ENCODE data around the gene GCFC2. TPM values are rescaled to one million over a fixed set of nuclear protein-coding genes. Genes with fewer than 3 reads are reported as not detected.

GCFC2 gene
- total RNA-seq, 2 donors from 2014 or later: 16.4 to 18.4 TPM

DNA sequence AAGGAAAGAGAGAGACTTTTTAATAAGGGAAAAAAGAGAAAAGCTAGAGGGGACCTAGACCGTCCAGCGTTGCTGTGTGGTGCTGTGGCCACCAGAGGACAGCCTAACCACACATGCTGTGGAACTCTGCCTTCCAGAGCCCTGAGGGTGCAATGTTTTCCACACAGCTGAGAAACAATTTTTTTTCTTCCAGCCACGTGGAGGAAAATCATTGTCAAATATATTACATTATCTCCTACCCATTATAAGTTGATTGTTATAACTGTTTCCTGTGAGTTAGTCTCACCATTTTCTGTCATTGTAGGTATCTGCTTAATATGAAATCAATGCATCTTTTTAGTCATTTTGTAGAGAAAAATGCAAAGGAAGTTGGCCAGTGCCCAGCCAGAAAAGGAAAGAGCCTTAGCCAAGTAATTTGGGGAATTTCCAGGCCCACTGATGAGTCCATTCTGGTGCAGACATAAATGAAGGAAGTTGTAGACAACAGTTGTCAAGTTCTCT lies 70.0 kb downstream of the GCFC2 start:
- peak; percentile 92 for ATAC-seq
- intact Hi-C loops (cut with DNase I, micrococcal nuclease): no loop called here

GRCh38 chr2:75637568-75637967 lies 73.1 kb downstream of the GCFC2 start:
- ATAC-seq (no peak), DNase-seq (no peak)
- intact Hi-C loops (cut with DNase I, micrococcal nuclease): no loop called here

More for the DNA sequence above, 70.0 kb downstream of the GCFC2 start:
- DNase-seq: peak; percentile 31 to 68

GRCh38 chr2:75634945-75635344 lies 75.8 kb downstream of the GCFC2 start:
- intact Hi-C loops (cut with DNase I, micrococcal nuclease): no loop called here
- ATAC-seq: no peak

DNA sequence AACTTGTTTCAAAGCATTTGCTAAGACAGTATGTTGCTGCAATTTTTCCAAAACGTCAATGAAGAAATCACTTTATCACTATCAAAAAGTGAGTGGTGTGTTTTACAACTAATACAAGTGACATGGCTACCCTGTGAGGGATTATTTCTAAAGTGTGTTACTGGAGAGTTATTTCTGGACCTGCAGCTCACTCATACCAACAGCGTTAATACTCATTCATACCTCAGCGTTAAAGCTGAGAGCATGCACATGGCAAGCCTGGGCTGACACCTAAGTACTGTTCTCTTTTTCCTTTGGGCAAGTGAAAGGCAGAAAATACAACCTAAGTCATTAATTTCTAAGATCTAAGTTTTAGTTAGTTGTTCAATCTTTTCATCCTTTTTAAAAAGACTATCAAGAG lies 77.1 kb downstream of the GCFC2 start:
- intact Hi-C loops (cut with DNase I, micrococcal nuclease): no loop called here
- DNase-seq (no peak), ATAC-seq (no peak)

More at GRCh38 chr2:75634945-75635344, 75.8 kb downstream of the GCFC2 start:
- no peak for DNase-seq

DNA sequence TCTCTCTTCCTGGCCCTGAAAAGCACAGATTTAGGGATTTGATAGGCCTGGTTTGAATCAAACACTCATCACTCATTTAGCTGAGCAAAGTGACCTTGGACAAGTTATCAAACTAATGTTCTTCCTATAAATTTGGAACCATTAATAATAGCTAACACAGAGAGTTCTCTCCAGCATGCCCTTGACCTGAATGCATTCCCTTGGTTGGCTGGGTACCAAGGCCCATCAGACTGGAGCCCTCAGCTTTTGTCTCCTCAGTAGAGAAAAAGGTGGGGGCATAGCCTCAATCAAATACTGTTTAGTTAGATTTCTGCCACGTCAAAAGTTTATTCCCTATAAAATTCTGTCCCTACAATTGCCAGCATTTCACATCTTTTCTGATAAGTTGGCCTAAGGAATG lies 77.9 kb downstream of the GCFC2 start:
- DNase-seq (no peak), ATAC-seq (no peak)
- intact Hi-C loops (cut with DNase I, micrococcal nuclease): no loop called here

GRCh38 chr2:75632091-75632701 lies 78.5 kb downstream of the GCFC2 start:
- DNase-seq: no peak
- no peak for ATAC-seq
- intact Hi-C loops (cut with DNase I, micrococcal nuclease): no loop called here

DNA sequence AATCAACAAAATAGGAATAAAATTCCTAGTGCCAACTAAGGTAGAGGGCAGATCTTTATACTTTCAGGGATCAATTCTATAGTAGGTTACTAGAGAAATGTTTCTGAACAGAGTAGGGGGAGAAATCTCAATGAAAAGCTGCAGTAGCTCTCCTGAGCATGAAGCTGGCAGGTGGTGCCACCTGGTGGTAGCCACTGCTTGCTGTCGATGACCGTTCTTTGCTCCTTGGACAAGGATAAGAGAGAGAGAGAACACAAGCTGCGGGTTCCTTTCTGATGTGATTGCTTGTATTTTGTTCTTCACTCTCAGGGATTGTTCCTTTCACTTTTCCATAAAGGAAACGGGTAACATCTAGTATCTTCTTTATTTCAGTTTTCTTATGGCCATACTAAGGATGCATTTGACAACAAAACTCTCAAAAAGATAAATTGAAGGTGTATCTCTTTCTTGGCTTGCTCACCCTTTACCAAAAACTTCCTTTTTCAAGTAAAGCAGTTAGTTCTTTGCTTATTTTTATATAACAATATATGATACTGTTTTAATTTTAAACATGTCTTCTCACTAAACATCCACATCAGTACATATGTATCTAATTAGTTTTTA lies 82.7 kb downstream of the GCFC2 start:
- intact Hi-C loops (cut with DNase I, micrococcal nuclease): no loop called here
- peak; percentile 61 for ATAC-seq
- DNase-seq: peak; percentile 38 to 76

GRCh38 chr2:75622929-75623328 lies 87.8 kb downstream of the GCFC2 start:
- no peak for ATAC-seq
- intact Hi-C loops (cut with DNase I, micrococcal nuclease): no loop called here
- no peak for DNase-seq

DNA sequence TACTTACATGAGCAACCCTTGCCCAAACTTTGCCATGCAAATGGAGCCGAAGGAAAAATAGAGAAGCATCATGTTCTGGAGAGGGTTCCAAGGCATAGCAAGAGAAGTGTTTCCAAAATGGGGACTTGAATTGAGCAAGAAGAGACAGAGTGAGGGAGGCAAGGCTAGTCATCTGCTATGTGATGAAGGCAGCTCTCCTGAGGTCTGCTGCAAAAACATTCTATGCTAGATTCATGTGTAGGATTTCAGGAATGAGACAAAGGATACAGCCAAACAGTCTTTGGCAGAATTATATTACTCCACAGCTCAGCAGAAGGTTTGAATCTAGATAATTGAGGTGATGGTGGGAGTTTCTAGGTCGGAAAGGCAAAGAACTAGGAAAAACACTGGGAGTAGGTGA lies 88.2 kb downstream of the GCFC2 start:
- intact Hi-C loops (cut with DNase I, micrococcal nuclease): no loop called here
- DNase-seq (no peak), ATAC-seq (no peak)

GRCh38 chr2:75621228-75621627 lies 89.5 kb downstream of the GCFC2 start:
- DNase-seq (no peak), ATAC-seq (no peak)
- intact Hi-C loops (cut with DNase I, micrococcal nuclease): no loop called here

DNA sequence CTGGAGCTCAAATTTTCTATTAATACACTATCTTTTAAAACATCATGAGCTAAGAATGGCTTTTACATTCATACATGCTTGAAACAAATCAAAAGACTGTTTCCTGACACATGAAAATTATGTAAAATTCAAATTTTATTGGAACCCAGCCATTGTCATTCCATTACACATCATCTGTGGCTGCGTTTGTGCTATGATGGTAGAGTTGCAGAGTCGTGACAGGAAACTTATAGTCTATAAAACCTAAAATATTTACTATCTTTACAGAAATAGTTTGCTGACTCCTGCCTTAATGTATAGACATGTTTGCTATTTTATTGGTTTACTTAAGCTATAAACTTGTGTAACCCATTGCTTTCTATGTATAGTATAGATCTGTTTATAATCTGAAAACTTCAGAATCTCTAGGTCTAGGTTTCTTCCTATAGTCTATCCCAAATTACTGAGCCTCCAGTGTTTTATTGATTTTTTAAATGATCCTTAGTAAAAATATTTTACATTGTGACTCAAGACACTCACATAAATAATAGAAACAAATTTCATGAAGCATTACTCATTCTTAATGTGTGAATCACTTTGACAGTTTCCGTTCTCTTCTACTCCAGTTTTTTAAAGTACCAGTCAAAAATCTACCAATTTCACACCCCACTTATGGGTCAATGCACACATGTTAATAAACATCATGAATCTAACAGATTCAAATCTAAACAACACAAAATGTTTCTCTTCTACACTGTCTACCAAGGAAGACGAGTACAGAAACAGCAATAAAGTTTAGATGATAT lies 90.6 kb downstream of the GCFC2 start:
- DNase-seq: no peak
- intact Hi-C loops (cut with DNase I, micrococcal nuclease): no loop called here
- no peak for ATAC-seq

- no peak for DNase-seq
- no peak for ATAC-seq
- intact Hi-C loops (cut with DNase I, micrococcal nuclease): no loop called here
Measured at GRCh38 chr2:75616933-75617332, 93.8 kb downstream of the GCFC2 start.

DNA sequence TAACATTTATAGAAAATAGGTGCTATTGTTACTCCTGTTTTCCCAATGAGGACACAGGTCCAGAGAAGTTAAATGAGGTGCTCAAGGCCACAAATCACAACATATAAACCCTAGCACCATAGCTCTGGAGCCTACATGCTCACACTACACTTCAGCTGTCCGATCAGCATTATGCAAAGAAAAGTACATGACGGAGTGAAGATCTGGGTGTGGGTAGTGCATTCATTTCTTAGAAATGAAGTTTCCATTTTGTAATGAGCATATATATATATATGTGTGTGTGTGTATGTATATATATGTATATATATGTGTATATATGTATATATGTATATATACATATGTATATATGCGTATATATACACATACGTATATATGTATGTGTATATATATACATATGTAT lies 94.3 kb downstream of the GCFC2 start:
- DNase-seq (no peak), ATAC-seq (no peak)
- intact Hi-C loops (cut with DNase I, micrococcal nuclease): no loop called here

DNA sequence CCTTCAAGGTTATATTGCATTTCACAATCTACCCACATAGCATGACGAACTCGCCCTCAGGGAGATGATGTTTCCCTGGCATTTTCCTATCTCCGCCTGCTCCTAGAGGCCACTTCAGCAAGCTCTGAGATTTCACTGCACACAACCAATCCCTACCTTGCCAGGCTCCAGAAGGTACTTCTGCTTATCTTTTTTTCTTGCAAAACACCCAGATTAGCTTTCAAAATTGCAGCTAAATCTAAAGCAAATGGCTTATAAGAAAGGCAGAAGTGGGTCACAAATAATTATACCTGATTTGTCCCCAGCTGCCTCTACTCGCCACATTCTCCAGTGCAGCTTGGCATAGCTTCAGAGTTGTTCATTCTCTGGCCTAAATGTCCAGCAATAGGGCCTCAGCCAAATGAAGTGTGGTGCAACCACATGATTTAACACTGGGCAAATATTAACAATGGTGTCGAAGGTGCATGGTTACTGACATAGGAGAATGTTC lies 96.5 kb downstream of the GCFC2 start:
- intact Hi-C loops (cut with DNase I, micrococcal nuclease): no loop called here
- ATAC-seq (no peak), DNase-seq (no peak)

DNA sequence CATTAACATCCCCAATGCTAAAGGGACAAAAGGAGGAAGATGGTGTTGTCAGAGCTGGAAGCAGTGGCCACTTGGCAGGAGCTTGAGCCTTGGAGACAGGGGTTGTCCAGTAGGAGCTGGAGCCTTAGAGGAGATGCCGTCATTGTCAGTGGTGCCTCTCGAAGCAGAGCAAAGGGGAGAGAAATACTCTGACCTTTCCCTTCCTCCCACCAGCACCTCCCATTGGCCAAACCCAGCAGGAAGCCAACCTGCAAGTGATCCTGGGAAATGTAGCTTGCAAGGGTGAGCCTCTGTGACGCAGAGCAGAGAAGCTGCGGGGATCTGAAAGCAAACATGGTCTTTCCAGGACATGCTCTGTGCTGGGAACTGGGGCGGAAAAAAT lies 97.9 kb downstream of the GCFC2 start:
- no peak for DNase-seq
- intact Hi-C loops (cut with DNase I, micrococcal nuclease): no loop called here
- no peak for ATAC-seq

Other genes with a start within 250 kb of the GCFC2 start
- under 1 TPM; 0.55 to 0.87 TPM for gene EVA1A, start 150.0 kb downstream of the GCFC2 start, total RNA-seq
- gene MRPL19, start 64.1 kb downstream of the GCFC2 start, total RNA-seq: 10 to 100 TPM; 38.8 to 51.2 TPM